GM12864 (cell line): ENCODE results near the gene NLN.

Source experiments
- DNase-seq: peaks from one replicate; pipeline ENCODE4 v3.0.0-alpha.2; 2011; ENCODE audit warnings: low read depth
- H3K4me3 ChIP-seq: 2 replicates; pipeline ENCODE4 v1.5.1; 2011; ENCODE audit warnings: mild to moderate bottlenecking, low read depth, low read length, control low read depth
- TF ChIP-seq, protein P1 (sequence below): IDR thresholded peaks from 2 replicates; pipeline ENCODE4 v1.5.1; 2011; ENCODE audit warnings: low read depth, mild to moderate bottlenecking, moderate library complexity, low read length, control low read depth, inconsistent platforms; ENCODE audit errors: missing control alignments

The NLN gene

DNA sequence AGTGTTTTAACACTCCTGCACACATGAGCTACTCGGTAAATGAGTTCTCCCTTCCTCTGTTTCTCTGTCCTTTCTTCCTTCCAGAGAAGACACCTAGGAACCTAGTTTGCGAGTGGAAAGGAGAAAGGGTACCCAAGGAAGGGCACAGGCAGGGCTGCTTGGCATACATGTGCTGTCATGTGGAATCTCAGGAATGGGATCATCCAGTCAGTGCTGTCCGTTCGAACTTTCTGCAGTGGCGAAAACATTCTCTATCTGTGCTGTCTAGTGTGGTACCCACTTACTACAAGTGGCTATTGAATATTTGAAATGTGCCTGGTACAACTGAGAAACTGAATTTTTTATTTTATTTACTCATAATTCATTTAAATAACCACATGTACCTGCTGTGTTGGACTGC lies 28.0 kb downstream of the NLN start:
- no peak overlapping the region for H3K4me3 ChIP-seq
- TF ChIP-seq, protein P1, sequence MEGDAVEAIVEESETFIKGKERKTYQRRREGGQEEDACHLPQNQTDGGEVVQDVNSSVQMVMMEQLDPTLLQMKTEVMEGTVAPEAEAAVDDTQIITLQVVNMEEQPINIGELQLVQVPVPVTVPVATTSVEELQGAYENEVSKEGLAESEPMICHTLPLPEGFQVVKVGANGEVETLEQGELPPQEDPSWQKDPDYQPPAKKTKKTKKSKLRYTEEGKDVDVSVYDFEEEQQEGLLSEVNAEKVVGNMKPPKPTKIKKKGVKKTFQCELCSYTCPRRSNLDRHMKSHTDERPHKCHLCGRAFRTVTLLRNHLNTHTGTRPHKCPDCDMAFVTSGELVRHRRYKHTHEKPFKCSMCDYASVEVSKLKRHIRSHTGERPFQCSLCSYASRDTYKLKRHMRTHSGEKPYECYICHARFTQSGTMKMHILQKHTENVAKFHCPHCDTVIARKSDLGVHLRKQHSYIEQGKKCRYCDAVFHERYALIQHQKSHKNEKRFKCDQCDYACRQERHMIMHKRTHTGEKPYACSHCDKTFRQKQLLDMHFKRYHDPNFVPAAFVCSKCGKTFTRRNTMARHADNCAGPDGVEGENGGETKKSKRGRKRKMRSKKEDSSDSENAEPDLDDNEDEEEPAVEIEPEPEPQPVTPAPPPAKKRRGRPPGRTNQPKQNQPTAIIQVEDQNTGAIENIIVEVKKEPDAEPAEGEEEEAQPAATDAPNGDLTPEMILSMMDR: no peak
- no peak for DNase-seq

DNA sequence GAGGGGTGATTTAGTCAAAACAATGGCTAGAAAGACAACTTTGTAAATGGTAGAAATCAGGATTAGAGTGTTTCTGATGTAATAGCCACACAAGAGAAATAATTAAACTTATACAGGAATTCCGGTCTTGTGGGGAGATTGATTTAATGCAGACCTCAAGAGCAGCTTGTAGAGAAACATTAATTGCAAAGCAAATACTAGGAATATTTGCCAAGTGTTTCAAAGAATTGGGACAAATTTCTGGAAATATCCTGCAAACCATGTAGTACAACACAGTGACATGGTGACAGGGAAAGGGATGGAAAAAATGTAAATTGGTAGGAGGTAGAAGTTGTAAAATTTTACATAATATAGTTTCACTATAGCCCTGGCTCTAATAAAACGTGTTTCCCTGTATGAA lies 28.9 kb downstream of the NLN start:
- no peak overlapping the region for H3K4me3 ChIP-seq
- DNase-seq: no peak
- TF ChIP-seq, protein P1: no peak

DNA sequence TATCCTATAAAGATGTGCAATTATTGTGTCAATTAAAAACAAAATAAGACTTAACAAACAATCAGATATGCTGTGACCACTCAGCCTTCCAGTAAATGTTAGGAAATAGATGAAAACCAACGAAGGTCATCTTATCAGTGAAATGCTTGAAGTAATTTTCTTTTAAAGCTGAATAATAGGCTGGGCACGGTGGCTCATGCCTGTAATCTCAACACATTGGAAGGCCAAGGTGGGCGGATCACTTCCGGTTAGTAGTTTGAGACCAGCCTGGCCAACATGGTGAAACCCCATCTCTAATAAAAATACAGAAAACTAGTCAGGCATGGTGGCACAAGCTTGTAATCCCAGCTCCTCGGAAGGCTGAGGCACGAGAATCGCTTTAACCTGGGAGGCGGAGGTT lies 31.2 kb downstream of the NLN start:
- TF ChIP-seq, protein P1: no peak
- DNase-seq: no peak
- no peak overlapping the region for H3K4me3 ChIP-seq

DNA sequence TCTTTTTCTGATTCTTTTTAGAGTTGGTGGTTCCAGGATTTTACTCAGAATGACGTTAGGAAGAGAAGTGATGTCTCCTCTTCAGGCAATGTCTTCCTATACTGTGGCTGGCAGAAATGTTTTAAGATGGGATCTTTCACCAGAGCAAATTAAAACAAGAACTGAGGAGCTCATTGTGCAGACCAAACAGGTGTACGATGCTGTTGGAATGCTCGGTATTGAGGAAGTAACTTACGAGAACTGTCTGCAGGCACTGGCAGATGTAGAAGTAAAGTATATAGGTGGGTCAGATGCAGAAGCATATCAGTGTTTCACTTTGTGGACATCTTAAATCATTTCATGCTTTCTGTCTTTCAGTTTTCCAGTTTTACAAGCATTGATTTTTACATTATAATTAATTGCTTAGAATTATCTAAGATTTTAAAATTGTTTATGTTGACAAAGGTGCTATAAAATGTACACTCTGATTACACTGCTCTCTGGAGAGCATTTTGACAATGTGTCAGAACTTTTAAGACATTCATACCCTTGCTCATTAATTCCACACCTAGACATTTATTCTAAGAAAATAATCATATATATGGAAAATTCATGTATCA lies 36.6 kb downstream of the NLN start:
- DNase-seq: no peak
- TF ChIP-seq, protein P1: no peak
- no peak overlapping the region for H3K4me3 ChIP-seq

DNA sequence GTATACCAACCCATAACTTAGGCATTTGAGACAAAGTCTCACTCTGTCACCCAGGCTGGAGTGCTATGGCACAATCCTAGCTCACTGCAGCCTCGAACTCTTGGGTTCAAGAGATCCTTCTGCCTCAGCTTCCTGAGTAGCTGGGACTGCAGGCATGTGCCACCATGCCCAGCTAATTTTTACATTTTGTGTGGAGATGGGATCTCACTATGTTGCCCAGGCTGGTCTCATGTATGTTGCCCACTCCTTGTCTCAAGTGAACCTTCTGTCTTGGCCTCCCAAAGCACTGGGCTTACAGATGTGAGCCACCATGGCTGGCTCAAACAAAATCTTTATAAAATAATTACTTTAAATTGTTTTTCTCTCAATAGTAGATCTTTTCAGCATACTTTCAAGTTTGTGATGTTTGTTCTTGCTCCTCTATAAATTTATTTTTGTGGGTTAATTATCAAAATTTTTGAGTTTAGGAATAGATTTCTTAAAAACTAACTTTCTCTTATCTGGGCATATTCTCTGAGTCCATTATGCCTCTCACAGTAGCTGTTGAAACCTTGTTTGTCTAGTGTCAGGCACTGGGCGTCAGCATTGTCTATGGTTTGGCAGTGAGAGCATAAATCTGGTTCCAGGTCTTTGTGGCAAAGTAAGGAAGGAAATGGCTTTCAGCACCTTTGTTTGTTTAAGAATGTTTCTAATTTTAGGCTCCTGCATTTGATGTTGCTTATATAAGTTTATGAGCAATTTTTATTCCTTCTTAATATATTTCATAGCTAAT lies 38.7 kb downstream of the NLN start:
- TF ChIP-seq, protein P1: peak; percentile 33
- H3K4me3 ChIP-seq: no peak overlapping the region
- DNase-seq: peak; percentile 15

DNA sequence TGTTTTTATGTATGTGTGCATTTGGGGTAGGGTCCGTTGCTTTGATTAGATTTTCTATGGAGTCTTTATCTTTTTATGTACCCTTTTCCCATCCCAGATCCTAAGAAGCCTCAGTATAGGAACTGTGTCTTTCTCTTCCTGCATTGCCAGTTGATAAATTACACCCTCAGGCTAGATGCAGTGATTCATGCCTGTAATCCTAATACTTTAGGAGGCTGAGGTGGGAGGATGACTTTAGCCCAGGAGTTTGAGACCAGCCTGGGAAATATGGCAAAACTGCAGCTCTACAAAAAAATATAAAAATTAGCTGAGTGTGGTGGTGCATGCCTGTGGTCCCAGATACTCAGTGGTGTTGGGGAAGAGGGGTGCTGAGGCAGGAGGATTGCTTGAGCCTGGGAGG lies 40.2 kb downstream of the NLN start:
- TF ChIP-seq, protein P1: no peak
- no peak for DNase-seq
- H3K4me3 ChIP-seq: no peak overlapping the region

DNA sequence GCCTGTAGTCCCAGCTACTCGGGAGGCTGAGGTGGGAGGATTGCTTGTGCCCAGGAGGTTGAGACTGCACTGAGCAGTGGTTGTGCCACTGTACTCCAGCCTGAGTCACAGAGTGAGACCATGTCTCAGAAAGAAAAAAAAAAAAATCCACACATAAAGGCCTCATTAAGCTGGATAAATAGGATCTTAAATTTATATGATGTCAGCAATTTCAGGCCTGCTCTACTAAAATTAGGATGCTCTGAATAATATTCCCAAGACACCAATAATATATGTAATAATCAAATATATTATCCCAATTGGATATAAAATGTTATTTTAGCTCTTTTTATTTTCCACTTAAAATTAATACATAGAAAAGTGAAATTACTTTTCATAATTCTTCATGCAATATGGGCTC lies 43.6 kb downstream of the NLN start:
- H3K4me3 ChIP-seq: no peak overlapping the region
- DNase-seq: no peak
- TF ChIP-seq, protein P1: no peak
